HEK293T (cell line): Measurements from ENCODE around the gene PIEZO2.

Experiments used
- ARNT ChIP-seq: fragments of 450-650 bp; IDR thresholded peaks from 2 replicates; pipeline ENCODE4 v1.6.1; 2017; ENCODE audit warnings: mild to moderate bottlenecking
- BHLHE40 ChIP-seq: fragments of 450-650 bp; IDR thresholded peaks from 2 replicates; pipeline ENCODE4 v1.6.1; 2016; ENCODE audit warnings: mild to moderate bottlenecking, moderate library complexity, borderline replicate concordance
- ELF4 ChIP-seq: fragments of 450-650 bp; IDR thresholded peaks from 2 replicates; pipeline ENCODE4 v1.6.1; 2017; ENCODE audit warnings: antibody characterized with exemption
- FOXK2 ChIP-seq: fragments of 450-650 bp; IDR thresholded peaks from 2 replicates; pipeline ENCODE4 v1.6.1; 2016; ENCODE audit warnings: mild to moderate bottlenecking
- FOXM1 ChIP-seq: fragments of 450-650 bp; IDR thresholded peaks from 2 replicates; pipeline ENCODE4 v1.6.1; 2017; ENCODE audit warnings: mild to moderate bottlenecking, borderline replicate concordance
- HDGF ChIP-seq: fragments of 450-650 bp; IDR thresholded peaks from 2 replicates; pipeline ENCODE4 v1.6.1; 2017; ENCODE audit warnings: antibody characterized with exemption, borderline replicate concordance
- L3MBTL2 ChIP-seq: fragments of 450-650 bp; conservative IDR thresholded peaks from 2 replicates; pipeline ENCODE4 v1.6.1; 2016; ENCODE audit warnings: mild to moderate bottlenecking
- NFRKB ChIP-seq: fragments of 450-650 bp; IDR thresholded peaks from 2 replicates; pipeline ENCODE4 v1.6.1; 2016; ENCODE audit warnings: mild to moderate bottlenecking, moderate library complexity
- SP1 ChIP-seq: fragments of 450-650 bp; IDR thresholded peaks from 2 replicates; pipeline ENCODE4 v1.6.1; 2017
- SUZ12 ChIP-seq: fragments of 450-650 bp; IDR thresholded peaks from 2 replicates; pipeline ENCODE4 v1.6.1; 2016; ENCODE audit warnings: mild to moderate bottlenecking
- ZNF384 ChIP-seq: fragments of 450-650 bp; IDR thresholded peaks from 2 replicates; pipeline ENCODE4 v1.6.1; 2016

DNA sequence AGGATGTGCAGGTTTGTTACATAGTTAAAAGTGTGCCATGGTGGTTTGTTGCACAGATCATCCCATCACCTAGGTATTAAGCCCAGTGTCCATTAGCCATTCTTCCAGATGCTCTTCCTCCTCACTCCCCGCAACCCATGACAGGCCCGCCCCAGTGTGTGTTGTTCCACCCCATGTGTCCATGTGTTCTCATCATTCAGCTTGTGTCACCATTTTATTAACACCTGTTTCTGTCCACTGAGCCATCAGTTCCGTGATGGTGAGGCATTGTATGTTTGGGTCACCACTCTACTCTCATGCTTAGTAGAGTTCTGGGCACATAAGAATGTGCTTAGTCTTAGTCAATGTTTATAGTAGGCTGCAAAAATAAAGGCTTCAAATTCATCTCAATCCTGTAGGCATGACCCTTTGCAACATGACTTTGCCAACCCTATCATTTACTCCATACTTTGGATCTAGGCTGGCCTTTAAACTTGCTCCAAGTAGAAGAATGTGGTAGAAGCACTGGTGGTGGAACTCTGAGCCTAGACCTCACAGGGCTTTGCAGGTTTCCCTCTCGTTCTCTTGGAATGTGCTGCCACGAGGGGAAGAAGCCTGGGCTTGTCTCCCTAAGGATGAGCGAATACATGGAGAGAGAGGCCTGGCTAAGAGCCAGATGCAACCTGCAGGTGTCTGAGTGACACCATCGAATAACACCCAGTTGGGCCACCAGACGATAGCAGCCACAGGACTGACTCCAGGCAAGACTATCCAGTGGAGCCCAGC, 462.0 kb downstream of the PIEZO2 start:
- TF ChIP-seq ZNF384, result no peak
- TF ChIP-seq FOXK2, result no peak
- TF ChIP-seq ARNT, result no peak
- no peak for TF ChIP-seq HDGF
- TF ChIP-seq NFRKB, result no peak
- no peak for TF ChIP-seq ELF4
- TF ChIP-seq BHLHE40, result no peak
- TF ChIP-seq FOXM1, result no peak
- no peak for TF ChIP-seq SP1
- no peak for TF ChIP-seq SUZ12
- TF ChIP-seq L3MBTL2, result no peak
